GM12874 (cell line): Measurements from ENCODE around the gene CNTFR.

Source experiments
- TF ChIP-seq, protein P1 (sequence below): IDR thresholded peaks from 2 replicates; pipeline ENCODE4 v1.5.1; 2011; ENCODE audit warnings: low read depth, mild to moderate bottlenecking, control low read depth, low read length, moderate library complexity; ENCODE audit not compliant: insufficient read depth

Gene CNTFR

DNA sequence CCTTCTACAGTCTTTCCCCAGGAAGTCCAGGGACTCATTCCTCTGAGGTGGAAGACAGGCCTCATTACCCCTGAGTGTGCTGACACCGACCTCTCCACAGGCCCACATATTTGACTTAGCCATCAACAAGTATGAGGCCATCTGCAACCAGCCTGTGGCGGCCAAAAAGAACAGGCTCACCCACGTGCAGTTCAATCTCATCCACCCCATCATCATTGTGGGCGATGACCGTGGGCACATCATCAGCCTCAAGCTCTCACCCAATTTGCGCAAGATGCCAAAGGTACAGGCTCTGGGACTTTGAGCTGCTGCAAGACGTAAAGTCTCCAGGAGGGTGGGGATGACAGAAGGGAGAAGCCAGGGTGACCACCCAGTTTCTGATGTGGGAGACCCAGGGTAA lies 72.3 kb downstream of the CNTFR start:
- TF ChIP-seq, protein P1, sequence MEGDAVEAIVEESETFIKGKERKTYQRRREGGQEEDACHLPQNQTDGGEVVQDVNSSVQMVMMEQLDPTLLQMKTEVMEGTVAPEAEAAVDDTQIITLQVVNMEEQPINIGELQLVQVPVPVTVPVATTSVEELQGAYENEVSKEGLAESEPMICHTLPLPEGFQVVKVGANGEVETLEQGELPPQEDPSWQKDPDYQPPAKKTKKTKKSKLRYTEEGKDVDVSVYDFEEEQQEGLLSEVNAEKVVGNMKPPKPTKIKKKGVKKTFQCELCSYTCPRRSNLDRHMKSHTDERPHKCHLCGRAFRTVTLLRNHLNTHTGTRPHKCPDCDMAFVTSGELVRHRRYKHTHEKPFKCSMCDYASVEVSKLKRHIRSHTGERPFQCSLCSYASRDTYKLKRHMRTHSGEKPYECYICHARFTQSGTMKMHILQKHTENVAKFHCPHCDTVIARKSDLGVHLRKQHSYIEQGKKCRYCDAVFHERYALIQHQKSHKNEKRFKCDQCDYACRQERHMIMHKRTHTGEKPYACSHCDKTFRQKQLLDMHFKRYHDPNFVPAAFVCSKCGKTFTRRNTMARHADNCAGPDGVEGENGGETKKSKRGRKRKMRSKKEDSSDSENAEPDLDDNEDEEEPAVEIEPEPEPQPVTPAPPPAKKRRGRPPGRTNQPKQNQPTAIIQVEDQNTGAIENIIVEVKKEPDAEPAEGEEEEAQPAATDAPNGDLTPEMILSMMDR: no peak

GRCh38 chr9:34515959-34516358 lies 73.6 kb downstream of the CNTFR start:
- TF ChIP-seq, protein P1: no peak

DNA sequence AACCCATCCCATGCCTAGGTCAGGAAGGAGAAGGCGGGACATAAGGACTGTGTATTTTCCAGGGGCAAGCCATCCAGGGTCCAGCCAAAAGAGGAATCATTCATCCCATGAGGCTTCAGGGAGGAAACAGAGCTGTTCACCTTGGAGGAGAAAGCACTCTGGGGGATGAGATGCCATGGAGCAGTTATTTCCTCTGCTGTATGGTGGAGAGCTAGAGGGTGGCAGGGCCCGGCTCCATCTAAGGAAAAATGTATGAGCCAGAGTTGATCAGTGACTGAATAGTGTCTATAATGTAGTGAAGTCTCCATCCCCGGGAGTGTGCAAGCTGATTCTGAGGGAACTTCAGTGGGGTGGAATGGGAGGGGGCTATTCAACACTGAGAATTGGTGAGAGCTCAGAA lies 74.7 kb downstream of the CNTFR start:
- TF ChIP-seq, protein P1: no peak

DNA sequence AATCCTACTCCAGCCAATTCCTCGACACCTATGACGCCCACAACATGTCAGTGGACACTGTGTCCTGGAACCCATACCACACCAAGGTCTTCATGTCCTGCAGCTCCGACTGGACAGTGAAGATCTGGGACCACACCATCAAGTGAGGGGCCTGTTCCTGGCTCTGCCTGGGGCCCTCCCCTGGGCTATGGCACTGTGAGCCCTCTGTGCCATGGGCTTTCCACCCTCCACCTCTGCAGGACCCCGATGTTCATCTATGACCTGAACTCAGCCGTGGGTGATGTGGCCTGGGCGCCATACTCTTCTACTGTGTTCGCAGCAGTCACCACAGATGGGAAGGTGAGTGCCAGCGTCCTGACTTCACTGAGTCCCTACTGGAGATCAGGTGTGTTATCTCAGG lies 75.1 kb downstream of the CNTFR start:
- TF ChIP-seq, protein P1: no peak

GRCh38 chr9:34513567-34514214 lies 75.8 kb downstream of the CNTFR start:
- TF ChIP-seq, protein P1: no peak

DNA sequence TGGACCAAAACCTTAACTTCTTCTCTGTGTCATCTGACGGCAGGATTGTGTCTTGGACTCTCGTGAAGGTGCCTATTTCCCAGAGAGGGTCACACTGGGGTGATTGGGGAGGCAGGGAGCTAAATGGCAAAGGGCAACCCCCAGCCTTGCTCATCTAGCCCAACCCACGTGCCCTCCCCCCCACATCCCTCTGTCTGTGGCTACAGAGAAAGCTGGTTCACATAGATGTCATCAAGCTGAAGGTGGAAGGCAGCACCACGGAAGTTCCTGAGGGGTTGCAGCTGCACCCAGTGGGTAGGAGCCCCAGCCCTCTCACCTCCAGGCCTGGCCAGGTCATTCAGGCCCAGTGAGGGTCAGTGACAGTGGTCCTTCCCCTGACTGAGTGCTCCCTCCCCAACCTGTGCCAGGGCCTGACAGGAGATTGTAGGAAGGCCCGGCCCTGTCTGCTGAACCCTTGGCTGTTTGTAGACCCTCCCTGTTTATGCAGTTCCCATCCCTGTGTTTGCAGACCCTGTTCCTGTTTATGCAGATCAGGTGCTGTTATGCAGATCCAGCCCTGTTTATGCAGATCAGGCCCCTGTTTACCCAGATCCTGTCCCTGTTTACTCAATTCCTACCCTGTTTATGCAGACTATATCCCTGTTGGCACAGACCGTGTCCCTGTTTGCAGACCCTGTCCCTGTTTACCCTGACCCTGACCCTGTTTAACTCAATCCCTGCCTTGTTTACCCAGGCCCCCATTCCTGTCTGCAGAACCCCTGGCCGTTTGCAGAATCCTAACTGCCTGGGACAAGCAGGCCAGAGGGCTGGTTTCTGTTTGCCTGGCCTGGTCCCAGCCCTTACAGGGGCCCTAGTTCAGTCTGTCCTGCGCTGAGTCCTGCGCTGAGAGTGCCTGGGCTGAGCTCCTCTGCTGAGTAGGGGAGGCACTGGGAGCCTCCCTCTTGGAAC lies 77.1 kb downstream of the CNTFR start:
- TF ChIP-seq, protein P1: no peak

- TF ChIP-seq, protein P1: no peak
Observed at GRCh38 chr9:34510497-34511468, 78.7 kb downstream of the CNTFR start.
